Left kidney (tissue), 2 donors: ENCODE data around the gene LTB4R2. TPM values are rescaled to one million over a fixed set of nuclear protein-coding genes. Genes with fewer than 3 reads are reported as not detected.
A peak's percentile ranks its signal among the peaks of the same experiment; 100 is the strongest.

Source experiments
- DNase-seq: peaks from one replicate; pipeline ENCODE4 v3.0.0-alpha.2; 2013
- polyA plus RNA-seq: library from polyadenylated mRNA; unstranded; fragments of 120-200 nt; gene quantifications from one replicate; pipeline ENCODE4 v1.2.1, GENCODE V29; 2013; ENCODE audit not compliant: insufficient read length

Gene LTB4R2
- polyA plus RNA-seq, 1 donor: 4.6 TPM

- no peak for DNase-seq
Observed at GRCh38 chr14:24273422-24273998, 36.4 kb upstream of the LTB4R2 start.

GRCh38 chr14:24274101-24274543 is 35.8 kb upstream of the LTB4R2 start:
- DNase-seq: no peak

DNA sequence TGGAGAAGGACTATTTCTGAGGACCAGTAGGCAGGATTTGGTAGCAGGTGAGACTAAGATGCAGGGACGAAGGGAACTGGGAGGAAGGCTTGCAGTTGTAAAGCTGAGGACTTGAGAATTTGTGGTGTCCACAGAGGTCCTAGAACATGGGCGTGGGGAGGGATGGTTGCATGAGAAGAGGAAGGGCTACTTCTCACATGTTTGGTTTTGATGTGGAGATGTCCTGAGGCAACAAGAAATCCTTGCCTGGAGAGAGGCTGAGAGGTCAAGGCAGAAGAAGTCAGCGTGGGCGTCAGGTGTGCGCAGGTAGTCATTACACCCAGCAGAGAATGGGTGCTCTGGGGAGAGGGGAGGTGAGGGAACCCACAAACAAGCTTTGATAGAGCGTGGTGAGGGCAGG is 32.9 kb upstream of the LTB4R2 start:
- DNase-seq: no peak

DNA sequence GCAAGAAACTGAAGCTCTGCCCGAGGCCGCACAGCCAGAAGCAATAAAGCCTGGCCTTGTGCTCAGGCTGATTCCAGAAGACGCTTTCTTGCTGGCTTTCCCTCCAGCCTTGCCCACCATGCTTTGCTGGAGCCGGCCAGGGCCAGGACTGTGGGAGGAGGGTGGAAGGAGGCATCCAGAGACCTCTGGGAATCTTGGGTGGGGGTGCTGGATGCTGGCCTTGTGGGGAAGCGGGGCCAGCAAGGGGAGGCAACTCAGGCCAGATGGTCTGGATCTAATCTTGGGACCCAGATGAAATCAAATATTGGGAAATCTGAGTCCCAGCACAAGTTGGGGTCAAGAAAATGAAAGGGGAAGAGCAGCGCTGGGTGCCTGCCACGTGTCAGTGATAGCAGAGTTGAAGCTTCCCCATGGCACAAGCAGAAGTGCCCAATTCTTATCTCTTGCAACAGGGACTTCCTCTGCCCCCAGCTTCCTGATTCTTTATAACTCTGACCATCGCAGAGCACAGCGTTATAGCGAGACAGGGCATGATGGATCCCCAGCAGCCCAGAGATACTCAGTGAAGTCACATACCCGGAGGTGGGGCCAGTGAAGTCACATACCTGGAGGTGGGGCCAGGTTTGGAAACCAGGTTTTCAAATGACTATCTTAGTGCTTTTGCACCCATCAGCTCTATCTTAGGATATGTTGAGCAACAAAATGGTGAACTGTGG is 32.2 kb upstream of the LTB4R2 start:
- DNase-seq: no peak

DNA sequence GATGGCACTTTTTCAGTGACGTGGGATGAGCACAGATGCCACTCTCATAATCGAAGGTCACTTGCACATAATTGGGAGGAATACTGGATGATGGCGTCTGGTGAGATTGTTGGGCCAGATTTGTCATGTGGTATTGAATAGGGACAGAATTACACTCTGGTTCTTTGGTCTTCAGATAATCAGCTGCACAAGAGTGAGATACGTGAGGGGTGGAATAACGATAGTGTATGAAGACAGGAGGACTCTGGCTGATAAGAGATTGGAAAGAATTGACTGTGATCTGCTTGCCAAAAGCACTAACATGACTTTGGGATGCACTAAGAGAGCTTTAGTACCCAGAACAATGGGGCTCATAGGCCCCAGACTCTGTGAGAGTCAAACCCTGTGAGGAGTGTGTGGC is 31.5 kb upstream of the LTB4R2 start:
- no peak for DNase-seq

GRCh38 chr14:24279301-24280186 is 30.4 kb upstream of the LTB4R2 start:
- DNase-seq: no peak

GRCh38 chr14:24280797-24281460 is 29.0 kb upstream of the LTB4R2 start:
- no peak for DNase-seq

GRCh38 chr14:24281636-24282035 is 28.3 kb upstream of the LTB4R2 start:
- no peak for DNase-seq

GRCh38 chr14:24282736-24283135 is 27.2 kb upstream of the LTB4R2 start:
- DNase-seq: no peak

- no peak for DNase-seq
Observed at GRCh38 chr14:24283796-24284460, 26.0 kb upstream of the LTB4R2 start.

- DNase-seq: no peak
Observed at GRCh38 chr14:24284501-24285035, 25.4 kb upstream of the LTB4R2 start.

- DNase-seq: no peak
Observed at GRCh38 chr14:24285351-24285750, 24.6 kb upstream of the LTB4R2 start.

GRCh38 chr14:24286996-24287395 is 22.9 kb upstream of the LTB4R2 start:
- DNase-seq: no peak

GRCh38 chr14:24289649-24290280 is 20.2 kb upstream of the LTB4R2 start:
- no peak for DNase-seq

DNA sequence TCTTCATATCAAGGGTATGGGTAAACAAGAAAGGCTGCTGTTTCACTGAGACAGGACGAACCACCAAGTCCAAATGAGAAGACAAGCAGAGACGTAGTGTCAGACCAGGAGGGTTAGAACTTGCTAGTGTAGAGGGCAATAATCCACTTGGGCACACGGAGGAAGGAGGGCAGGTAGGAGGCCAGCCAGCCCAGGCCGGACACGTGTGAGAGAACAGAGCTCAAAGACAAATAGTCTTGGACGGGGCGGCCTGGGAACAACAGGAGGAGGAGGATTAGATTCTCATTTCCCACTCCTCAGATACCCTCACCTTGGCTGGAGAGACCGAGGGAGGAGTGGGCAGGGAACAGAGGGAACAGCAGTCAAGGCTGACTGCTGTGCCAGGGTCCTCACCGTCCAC is 19.2 kb upstream of the LTB4R2 start:
- DNase-seq: no peak

DNA sequence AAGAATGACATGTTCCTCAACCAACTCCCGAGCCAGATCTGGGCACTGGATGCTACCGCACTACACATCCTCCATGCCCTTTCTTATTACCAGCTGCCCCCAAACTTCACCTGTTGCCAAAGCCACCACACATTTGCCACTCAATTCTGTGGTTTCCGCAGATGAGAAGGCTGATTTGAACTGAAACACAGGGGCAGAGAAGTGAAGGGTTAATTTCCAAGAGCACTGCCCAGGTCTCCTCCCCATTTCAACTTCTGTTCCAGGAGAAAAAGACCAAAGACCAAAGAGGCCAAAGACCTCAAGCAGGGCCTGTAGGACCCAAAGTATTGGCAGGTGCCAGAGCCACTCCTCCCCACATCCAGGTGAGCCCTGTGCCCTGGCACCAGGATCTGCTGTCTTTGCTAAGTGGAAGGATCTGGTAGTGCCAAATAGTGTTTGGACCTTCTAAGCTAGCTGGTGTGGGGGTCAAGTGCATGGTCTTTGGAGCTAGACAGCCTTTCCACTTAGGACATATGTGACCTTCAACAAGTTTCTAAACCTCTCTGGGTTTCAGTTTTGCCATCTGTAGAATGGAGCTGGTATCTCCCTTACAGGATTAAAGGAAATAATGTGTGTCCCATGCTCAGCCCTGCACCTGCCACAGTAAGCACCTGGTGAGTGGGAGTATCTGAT is 18.4 kb upstream of the LTB4R2 start:
- DNase-seq: no peak

GRCh38 chr14:24292118-24292807 is 17.7 kb upstream of the LTB4R2 start:
- DNase-seq: no peak

- no peak for DNase-seq
Observed at GRCh38 chr14:24293525-24293924, 16.4 kb upstream of the LTB4R2 start.

- peak; percentile 55 for DNase-seq
Observed at GRCh38 chr14:24296341-24297157, 13.4 kb upstream of the LTB4R2 start.
